G401.6 (cell line): Measurements from ENCODE around the gene TSPEAR.

Experiments
- FAIRE-seq: peaks from 2 replicates; lab custom pipeline; 2012; peaks lifted over from hg19 to GRCh38; lab: Jason Lieb, UNC

Gene TSPEAR

DNA sequence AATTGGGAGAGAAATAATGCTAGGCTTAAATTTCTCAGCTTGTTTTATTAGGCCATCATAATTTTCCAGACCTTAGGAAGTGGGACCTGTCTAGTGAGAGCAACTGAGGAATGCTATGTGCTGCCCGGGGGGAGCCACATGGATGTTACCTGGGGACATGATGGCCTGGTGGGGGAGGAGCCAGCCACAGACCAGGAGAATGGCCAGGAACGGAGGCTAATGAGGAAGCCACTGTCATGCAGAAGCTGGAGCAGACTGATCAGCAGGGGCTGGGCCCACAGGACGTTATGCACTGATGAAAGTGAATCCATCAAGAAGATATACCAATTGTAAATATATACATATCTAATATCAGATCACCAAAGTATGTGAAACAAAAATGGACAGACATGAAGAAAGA, 166.8 kb downstream of the TSPEAR start:
- FAIRE-seq: no peak

DNA sequence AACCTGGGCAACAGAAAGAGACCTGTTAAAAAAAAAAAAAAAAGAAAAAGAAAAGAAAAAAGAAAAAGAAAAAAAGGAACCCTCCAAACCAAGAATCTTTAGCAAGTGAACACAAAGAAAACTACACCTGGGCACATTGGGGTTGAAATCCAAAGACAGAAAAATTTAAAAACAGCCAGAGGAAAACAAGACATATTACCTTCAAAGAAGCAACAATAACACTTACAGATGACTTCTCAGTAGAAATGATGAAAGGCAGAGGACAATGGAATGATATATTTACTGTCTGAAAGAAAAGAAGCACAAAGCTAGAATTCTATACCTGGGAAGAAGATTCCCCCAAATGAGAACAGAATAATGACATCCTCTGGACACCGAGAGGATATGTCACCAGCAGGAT, 168.7 kb downstream of the TSPEAR start:
- FAIRE-seq: no peak

DNA sequence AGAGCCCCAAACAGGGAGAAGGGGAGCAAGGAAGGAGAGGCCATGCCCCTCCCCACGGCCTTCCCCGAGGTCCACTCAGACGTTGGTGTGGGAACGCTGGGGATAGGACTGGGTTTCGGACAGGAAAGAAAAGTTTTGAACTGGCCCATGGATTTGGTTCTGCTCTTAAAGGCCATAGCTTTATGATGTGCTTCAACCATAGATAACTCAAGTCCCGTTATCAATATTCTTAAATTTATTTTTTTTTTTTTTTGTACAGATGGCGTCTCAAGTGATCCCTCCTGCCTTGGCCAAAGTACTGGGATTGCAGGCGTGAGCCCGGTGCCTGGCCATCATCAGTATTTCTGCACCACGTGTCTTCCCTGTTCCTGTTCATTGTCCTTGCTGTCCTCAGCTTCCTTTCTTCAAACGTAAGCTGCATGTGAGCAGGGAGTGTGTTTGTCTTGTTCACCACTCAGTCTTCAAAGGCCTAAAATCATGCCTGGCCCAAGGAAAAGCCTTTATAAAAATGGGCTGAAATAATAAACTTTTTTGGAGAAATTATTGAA, 170.6 kb downstream of the TSPEAR start:
- no peak for FAIRE-seq

DNA sequence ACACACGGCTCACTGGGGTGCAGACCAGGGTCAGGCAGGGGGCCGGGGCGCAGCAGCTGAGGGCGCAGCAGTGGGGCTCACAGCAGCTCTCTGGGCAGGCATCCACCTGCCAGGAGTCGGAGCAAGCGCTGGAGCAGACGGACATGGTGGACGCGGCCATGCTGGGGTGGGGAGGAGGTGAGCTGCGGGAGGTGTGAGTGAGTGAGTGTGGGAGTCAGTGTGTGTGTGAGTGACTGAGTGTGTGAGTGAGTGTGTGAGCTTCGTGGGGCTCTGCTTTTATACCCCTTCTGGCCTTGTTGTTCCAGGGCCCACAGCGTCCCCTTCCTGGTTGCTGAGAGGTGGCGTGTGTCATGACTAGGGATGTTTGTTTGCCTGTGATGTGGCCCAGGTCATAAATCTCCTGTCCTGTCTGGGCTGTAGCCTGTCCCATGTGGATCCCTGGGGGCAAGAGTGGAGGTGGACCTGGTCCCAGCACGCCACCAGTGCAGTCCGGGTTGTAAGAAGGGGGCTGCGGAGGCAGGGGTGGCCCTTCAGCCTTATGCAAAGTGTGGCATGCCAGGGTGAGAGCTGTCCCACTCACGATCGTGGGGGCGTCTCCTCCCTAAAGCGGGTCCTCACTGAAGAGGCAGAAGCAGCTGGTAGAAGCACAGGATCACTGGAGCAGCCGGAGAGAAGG, 171.2 kb downstream of the TSPEAR start, which contains the start of gene KRTAP10-1:
KRTAP10-1 (minus strand) TSS at position 205 of the 676 bp plus-strand sequence; CDS start at position 160, 45 bp downstream.
- no peak for FAIRE-seq

DNA sequence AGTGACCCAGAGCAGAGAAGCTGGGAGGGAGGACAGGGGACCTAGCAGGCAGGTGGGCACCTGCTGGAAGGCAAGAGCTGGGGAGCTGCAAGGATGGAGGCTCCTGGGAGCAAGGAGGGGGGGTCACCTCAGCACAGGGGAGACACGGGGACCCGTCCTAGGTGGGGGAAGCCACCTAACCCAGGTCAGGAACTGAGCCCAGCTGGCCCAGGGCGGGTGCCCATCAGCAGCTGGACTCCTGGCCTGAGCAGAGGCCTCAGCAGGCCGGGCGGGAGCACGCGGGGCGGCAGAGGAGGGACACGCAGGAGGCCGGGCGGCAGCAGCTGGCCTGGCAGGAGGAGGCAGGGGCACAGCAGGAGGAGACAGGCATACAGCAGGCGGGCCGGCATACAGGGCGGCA, 172.3 kb downstream of the TSPEAR start:
- FAIRE-seq: no peak

DNA sequence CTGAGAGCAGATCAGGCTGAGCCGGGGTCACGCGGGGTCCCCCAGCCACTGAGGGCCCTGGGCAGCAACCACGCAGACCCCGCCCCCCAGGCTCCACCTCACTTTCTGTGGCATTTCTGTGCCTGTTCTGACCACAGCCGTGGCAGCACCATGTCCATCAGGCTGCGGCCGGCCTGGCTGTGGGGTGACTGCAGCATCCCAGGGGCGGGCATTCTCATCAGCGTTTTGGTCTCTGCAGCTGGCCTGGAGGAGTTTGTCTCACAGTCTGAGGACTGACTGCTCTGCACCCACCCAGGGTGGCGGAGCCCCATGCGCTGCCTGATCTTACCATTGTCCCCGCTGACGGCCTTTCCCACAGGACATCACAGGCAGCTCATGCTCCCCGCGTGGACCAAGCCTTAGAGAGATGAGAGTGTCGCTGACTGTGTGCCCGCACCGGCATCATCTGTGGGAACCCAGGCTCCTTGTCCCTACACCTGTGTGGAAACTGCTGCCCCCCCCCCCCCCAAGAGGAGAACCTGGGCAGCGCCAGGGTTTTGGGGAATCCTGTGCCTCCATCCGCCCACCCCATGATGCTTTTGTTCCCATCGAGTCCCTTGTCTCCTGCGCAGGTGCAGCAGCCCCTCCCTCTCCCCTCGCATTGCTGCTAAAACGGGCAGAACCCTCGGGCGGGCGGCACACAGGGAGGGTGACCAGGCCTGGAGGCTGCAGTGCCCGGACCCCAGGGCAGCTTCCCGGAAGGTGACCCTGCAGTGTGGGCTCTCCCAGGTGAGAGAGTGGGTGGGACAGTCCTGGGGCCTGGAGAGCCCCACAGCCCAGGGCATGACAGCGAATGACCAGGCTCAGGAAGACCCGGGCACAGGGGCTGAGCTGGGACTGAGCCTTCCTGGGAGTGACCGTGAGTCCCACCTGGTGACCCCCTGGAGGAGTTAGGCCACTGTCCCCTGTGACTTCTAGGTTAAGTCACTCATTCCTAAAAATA, 173.2 kb downstream of the TSPEAR start:
- FAIRE-seq: no peak

DNA sequence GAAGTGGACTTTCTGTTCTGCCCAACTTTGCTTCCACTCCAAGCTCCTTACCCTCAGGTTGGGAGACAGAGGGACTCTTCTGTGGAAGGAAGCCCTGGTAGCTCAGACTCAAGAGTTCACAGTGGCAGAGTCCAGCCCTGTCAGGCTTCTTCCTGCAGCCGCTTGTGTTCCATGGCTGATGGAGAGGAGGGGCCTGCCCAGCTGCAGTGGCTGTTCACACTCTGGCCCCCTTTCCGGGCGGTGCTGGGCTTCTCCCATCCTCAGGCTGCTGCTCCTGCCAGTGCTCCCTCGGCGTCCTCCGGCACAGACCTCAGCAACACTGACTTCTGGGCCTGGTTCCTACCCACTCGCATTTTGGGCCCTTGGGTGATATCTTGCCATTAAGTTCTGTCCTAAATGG, 175.4 kb downstream of the TSPEAR start:
- FAIRE-seq: no peak

DNA sequence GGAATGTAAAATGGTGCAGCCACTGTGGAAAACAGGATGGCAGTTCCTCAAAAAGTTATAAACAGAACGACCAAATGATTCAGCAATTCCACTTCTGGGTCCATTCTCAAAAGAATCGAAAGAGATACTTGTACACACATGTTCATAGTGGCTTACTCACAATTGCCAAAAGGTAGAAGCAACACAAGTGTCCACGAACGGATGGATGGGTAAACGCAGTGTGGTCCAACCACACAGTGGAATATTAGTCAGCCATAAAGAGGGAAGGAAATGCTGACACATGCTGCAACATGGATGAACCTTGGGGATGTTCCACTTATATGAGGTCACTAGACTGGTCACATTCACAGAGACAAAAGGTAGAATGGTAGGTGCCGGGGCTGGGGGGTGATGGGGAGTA, 176.7 kb downstream of the TSPEAR start:
- no peak for FAIRE-seq

DNA sequence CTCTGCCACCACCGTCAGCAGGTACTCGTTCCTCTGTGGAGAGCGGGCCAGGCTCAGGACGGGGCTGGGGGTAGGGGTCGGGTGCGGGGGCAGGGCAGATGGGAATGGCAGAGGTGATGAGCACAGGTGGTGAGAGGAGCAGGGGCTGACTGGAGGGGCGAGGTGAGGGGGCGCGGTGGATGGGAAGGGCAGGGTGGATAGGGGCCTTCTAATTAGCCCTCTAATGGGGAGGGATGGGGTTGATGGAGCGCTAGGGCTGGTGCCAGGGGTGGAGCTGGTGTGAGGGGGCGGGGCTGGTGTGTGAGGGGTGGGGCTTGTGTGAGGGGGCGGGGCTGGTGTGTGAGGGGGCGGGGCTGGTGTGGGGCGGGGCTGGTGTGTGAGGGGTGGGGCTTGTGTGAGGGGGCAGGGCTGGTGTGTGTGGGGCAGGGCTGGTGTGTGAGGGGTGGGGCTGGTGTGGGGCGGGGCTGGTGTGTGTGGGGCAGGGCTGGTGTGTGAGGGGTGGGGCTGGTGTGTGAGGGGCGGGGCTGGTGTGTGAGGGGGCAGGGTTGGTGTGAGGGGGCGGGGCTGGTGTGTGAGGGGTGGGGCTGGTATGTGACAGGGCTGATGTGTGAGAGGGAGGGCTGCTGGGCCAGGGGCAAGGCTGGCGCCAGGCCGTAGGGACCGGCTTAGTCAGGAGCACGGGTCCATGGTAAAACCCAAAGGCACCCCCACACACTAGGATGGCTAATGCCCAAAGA, 177.3 kb downstream of the TSPEAR start:
- no peak for FAIRE-seq

DNA sequence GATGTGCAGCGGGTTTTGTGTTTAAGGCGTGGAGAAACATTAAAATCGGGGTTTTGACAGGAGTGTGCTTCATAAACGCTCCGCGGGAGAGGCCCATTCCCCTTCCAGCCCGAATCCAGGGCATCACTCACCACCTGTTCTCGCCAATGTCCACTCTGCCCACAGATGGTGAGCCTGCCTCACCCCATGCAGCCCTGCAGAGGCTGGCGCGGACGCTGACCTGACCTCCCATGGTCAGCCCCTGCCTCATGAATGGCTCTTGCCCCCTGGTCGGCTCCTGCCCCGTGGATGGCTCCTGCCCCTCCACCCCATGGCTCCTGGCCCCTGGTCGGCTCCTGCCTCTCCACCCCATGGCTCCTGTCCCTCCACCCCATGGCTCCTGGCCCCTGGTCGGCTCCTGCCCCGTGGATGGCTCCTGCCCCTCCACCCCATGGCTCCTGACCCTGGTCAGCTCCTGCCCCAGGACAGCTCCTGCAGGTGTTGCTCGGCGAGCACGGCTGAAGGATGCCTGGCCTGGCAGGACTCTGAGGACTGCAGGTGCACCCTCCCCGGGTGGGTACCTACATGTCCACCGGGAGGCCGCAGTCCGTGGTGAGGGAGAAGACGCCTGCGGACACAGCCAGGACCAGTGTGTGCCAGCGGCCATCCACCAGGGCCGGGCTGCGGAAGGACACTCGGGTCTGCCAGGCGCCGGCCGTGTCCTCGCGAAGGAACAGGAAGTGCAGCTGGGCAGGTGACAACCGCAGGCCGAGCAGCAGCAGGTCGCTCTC, 178.1 kb downstream of the TSPEAR start:
- FAIRE-seq: no peak

DNA sequence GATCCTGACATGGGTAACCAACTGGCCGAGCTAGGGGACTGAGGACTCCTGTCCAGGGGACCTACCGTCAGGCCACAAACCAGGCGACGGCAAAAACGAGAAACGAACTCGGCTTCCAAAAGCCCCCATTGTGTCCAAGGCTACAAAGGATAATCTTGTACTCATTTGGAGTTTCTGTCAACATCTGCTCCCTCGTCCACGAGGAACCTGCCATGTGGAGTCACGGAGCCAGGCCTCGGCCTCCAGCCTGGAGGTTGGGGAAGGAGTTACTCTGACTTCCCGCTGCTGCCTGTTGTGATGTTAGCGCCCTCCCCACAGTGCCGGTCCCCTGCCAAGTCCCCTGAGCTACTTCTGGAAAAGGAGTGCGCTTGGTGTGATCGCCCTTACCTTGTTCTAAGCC, 178.7 kb downstream of the TSPEAR start:
- FAIRE-seq: no peak

DNA sequence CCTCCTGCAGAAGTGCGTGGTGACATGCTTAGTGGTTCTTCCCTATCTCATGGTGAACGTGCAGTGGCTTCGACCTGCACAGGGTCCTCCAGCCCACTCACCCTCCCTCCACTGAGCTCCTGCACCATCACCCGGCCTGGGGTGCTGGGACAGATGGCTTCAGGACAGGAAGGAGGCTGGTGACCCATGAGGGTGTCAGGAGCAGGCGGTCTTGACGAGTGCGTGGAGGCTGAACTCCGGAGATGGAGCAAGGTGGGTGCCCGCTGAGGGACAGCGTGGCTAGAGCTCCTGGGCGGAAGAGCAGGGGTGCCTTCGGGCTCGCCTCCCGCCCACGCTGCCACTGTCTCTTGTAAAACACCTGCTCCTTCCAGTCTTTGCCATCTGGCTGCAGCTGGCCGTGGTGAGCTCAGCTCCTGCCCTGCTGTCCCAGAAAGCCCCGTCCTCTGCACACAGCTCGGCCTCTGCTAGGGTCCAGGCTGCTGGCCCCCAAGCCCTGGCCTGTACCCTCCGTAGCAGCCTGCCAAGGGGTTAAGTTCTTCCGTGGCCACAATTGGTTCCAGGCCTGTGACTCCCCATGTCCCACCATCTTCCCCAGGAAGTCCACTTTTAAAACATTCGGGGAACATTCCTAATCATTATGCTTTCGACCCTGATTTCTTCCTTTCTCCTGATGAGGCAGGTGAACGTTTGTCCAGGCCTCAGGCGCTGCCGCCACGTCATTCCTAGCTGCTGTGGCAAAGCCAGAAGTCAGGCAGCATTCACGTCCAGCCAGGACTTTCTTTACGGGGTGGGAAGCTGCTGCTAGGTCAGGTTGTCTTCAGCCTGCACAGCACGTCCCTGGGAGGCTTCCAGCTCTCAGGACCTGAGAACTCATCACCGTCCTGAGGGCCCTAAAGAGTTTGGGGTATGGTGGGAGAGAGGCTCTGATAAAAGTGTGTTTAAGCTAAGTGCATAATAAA, 179.5 kb downstream of the TSPEAR start:
- FAIRE-seq: no peak

DNA sequence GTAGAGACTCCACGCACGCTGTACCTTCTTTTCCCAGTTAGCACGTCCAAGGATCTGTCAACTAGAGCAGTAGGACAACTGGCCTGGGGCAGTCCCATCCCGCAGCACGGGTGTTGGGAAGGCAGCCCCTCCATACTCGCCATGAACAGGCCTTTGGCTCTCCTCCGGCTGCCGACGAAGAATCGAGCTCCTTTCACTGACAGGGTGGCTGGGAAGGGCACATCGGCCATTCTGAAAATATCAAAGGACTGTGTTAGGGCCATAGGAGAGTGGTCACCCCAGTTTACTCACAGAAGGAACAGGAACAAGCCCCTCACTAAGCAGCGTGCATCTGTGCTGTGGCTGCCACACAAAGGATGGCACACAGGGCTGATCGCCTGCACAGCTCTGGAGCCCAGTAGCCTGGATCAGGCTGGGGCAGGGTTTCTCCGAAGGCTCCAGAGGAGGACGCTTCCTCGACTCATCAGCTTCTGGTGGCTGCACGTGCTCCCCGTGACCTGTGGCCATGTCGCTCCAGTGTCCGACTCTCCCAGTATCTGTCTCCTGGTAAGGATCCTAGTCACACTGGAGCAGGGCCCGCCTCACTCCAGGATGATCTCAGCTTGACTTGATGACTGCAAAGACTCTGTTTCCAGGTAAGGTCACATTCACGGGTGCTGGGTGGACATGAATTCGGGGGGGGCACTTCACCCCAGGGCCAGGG, 180.3 kb downstream of the TSPEAR start:
- FAIRE-seq: no peak

DNA sequence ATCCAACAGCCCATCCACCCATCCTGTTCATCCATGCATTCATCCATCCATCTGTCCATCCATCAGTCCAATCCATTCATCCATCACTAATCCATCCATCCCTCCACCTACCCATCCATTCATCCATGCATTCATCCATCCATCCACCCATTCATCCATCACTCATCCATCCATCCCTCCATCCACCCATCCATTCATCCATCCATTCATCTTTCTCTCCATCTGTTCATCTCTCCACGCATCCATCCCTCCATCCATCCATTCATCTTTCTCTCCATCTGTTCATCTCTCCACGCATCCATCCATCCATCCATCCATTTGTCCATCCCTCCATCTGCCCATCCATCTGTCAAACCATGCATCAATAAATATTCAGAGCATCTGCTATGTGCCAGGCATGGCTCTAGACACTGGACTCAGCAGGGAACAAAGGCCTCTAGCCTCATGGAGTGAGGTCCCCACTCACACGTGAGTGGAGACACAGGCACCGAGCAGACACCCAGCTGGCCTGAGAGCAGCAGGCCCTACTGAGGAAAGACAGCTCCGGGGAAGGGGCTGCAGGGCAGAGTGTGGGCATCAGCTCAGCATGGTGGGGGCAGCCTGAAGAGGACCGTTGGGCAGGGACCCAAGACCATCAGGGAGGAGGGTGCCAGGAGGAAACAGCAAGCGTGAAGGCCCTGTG, 181.0 kb downstream of the TSPEAR start:
- no peak for FAIRE-seq

DNA sequence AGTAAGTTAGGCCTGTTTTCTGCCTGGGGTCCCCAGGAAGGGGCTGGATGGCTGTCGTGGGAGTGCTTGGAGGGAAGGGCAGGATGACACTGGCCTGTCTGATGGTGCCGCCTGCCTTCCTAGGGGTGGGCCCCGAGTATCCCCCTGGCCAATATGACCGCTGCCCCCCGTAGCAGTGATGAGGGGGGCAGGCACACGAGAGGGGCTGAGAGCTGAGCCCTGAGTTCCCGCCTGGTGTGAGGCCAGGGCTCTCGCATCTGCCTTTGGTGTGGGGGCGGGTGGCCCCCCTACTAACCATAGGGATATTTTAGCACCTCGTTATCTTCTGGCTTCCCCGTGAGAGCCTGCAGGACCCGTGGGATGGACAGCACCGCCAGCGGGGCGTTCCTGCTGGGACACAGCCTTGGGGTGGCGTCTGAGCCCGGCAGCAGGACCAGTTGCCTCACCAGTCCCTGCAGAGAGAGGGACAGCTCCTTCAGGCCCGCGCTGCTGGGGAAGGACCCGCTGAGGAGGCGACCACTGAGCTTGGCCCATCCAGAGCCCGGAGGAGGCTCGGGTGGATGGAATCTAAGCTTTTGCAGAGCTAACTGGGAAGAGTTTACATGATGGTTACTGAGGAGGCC, 181.8 kb downstream of the TSPEAR start:
- no peak for FAIRE-seq

DNA sequence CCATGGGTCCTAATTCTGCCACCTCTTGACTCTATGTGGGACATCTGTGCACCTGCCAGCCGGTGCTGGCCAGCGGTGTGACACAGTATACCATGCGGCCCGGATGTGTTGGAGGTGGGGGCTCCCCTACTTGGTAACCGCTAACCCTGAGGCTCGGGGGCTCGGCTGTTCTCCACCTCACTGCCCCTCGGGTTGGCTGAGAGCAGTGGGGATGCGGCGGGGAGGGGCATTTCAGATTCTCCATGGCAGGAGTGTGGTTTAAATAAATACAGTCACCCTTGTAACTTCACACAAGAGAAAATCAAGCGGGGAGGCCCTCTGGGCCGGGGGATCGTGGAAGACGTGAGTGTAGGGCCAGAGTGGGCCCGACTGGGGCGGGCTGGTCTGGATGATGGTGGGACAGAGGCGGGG, 182.4 kb downstream of the TSPEAR start:
- FAIRE-seq: no peak

DNA sequence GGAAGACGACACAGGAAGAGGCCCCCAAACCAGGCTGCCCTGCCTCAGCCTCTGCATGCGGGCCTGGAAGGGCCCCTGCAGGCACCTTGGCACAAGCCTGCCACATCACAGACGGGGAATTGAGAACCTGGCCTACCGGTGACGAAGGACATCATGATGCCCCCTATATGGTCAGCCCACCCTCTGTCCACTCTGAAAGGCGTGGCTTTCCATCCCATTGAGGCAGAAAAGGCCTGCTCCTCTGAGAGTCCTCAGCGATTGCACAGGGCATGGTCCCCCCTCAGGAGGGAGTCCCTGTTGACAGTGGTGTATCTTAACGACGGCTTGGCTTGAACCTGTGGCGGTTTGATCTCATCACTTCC, 182.8 kb downstream of the TSPEAR start:
- FAIRE-seq: no peak

DNA sequence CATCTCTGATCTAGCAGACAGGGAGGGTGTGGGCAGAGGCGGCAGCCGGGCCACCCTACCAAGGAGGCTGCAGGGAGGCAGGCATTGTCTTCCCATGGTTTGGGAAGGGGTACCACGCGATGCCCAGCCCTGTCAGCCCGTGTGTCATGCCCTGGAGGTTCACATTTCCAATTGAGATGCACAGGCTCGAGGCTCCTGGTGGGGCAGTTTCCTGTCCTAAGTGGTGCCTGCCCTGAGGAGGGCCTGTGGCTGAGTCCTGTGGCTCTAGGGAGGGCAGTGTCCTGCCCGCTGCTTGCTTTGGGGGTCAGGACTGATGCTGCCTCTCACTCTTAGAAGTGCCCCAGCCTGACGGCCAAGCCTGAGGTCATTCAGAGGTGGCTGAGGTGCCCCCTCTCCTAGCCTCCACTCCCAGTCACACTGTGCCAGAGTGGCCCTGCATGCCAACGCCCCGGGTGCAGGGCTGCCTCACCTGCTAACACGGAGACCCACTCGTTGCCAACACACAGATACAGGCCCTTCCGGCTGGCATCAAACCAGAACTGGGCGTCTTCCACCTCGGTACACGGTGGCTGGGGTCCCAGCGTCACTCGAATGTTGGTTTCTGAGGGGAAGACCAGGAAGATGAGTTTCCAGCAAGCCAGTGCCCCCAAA, 183.3 kb downstream of the TSPEAR start:
- no peak for FAIRE-seq
